DOHH2 (cell line): ENCODE data around the gene METTL23.

Experiments
- CTCF ChIP-seq: fragments of 200-600 bp; sonication (generic); IDR thresholded peaks from one replicate; pipeline ENCODE4 v1.5.1; 2014; ENCODE audit warnings: antibody characterized with exemption, mild to moderate bottlenecking, low read depth, low read length; ENCODE audit not compliant: poor library complexity, severe bottlenecking
- EZH2phosphoT487 ChIP-seq: fragments of 200-600 bp; sonication (generic); IDR thresholded peaks from 2 replicates; pipeline ENCODE4 v1.6.1; 2017; ENCODE audit warnings: borderline replicate concordance, mild to moderate bottlenecking, antibody characterized with exemption, low read length, moderate library complexity, mixed read lengths

- TF ChIP-seq CTCF (no peak), EZH2phosphoT487 (no peak)
Observed at GRCh38 chr17:76718516-76718915, 8.1 kb upstream of the METTL23 start.
